Adrenal gland (tissue), 12 donors: ENCODE results near the gene MXRA8. TPM values are rescaled to one million over a fixed set of nuclear protein-coding genes. Genes with fewer than 3 reads are reported as not detected.

Experiments
- DNase-seq, 7 donors: peaks; one replicate each; pipeline ENCODE4 v3.0.0-alpha.2; 2019 to 2020
- H3K27ac ChIP-seq, 5 donors: fragments of 200-600 bp; sonication (generic) in 4 of 5; 1 replicate in 3 of 5; 2 replicates in 2 of 5; pipeline versions ENCODE4 v1.5.1 to v1.8.0; 2016 to 2020; ENCODE audit warnings: mild to moderate bottlenecking in 1 of 5
- H3K27me3 ChIP-seq: fragments of 200-600 bp; 2 replicates; pipeline ENCODE4 v1.8.0; 2021
- H3K36me3 ChIP-seq, 2 donors: fragments of 200-600 bp; replicated peaks in 1 of 2; 1 replicate in 1 of 2; 2 replicates in 1 of 2; pipeline versions ENCODE4 v1.5.1 to v1.8.0; 2018 to 2022
- H3K4me1 ChIP-seq, 2 donors: fragments of 200-600 bp; replicated peaks in 1 of 2; 1 replicate in 1 of 2; 2 replicates in 1 of 2; pipeline versions ENCODE4 v1.5.1 to v1.8.0; 2018 to 2021
- H3K4me3 ChIP-seq, 4 donors: fragments of 200-600 bp; sonication (generic) in 3 of 4; one replicate each; pipeline ENCODE4 v1.5.1; 2016 to 2018
- H3K9me3 ChIP-seq, 3 donors: fragments of 200-600 bp; sonication (generic) in 1 of 3; replicated peaks in 1 of 3; 1 replicate in 2 of 3; 2 replicates in 1 of 3; pipeline versions ENCODE4 v1.5.1 to v1.8.0; 2016 to 2021
- POLR2A ChIP-seq, 2 donors: fragments of 450-650 bp; IDR thresholded peaks; one replicate each; pipeline ENCODE4 v1.6.1; 2017; ENCODE audit warnings: antibody characterized with exemption in 2 of 2, mild to moderate bottlenecking in 2 of 2, moderate library complexity in 1 of 2
- WGBS, 4 donors: extraction: QIAGEN DNeasy Blood & Tissue Kit in 2 of 4; methylation state at CpG; one replicate each; pipeline versions ENCODE4 v1.1.5 to v1.1.7; 2013 to 2017; 5-methylcytosine and 5-hydroxymethylcytosine counted together
- intact Hi-C, 2 donors: fragments of 100-400 bp; cut with DNase I; formaldehyde crosslinking; loops; one replicate each; pipeline versions ENCODE4 v1.14.1 to v1.15.0; 2022 to 2023
- microRNA-seq, 3 donors: library from miRNA; unstranded; fragments of <30 nt; microRNA quantifications; one replicate each; pipeline ENCODE4, GENCODE V29; 2017 to 2020
- polyA plus RNA-seq, 3 donors: library from polyadenylated mRNA; stranded (reverse); fragments of 200-250 nt in 2 of 3; fragments of 350-450 nt in 1 of 3; fragmentation: Illumina TruSeq in 1 of 3; extraction: RNeasy Lipid Tissue Mini Kit (QIAGEN cat#74804) in 1 of 3; gene quantifications; one replicate each; pipeline ENCODE4 v1.2.3, GENCODE V29; 2013 to 2014
- total RNA-seq, 9 donors: library from RNA; depleted of rRNA in 4 of 9; stranded (reverse); fragments of >200 nt in 4 of 9; fragments of 120-200 nt in 1 of 9; fragmentation: NEBNext Ultra II Directional in 1 of 9; extraction: Animal tissue kit (Norgen Biotek cat#: 25700) in 1 of 9; gene quantifications; one replicate each; pipeline versions ENCODE4 v1.1.0 to v1.2.4, GENCODE V29; 2013 to 2023
- TF ChIP-seq, protein P1 (sequence below), 6 experiments: fragments of 450-650 bp in 4 of 6; fragments of 200-600 bp in 2 of 6; sonication (generic) in 1 of 6; IDR thresholded peaks; 1 replicate in 5 of 6; 2 replicates in 1 of 6; pipeline versions ENCODE4 v1.5.1 to v1.8.0; 2016 to 2021; ENCODE audit warnings: antibody characterized with exemption in 6 of 6, mild to moderate bottlenecking in 2 of 6, moderate library complexity in 1 of 6
- donor health status: healthy with polysubstance abuse.
- donor health status: Bipolar disorder and iron deficiency.
- donor health status: DM: yes; HTN: yes; CAD: no.
- donor health status: DM: no; HTN: no; CAD: no.
- donor health status: DM: no; HTN: no; CAD: no.
- donor health status: DM: yes; HTN: yes; CAD: no.

Gene MXRA8
- total and polyA plus RNA-seq, 12 donors, result 8.4 to 104 (median 46.6) TPM

DNA sequence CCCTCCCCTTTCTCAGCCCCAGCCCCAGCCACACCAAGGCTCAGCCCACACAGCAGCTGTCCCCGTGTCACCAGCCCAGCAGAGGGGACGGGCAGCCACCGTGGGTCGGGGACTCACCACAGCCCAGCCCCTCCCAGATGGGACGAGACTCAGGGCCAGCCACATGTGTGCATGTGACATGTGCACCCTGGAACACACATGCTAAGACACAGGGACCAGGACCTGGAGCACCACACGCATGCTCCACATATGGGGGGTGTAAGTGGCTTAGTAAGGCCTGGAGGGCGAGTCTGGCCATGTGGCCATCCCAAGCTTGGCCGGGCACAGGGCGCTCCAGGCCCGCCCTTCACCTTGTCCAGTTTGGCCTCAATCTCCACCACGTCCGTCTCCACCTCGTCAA lies 54.6 kb downstream of the MXRA8 start:
- no peak for TF ChIP-seq POLR2A (IDR thresholded peaks at IDR 0.05)
- TF ChIP-seq, protein P1, sequence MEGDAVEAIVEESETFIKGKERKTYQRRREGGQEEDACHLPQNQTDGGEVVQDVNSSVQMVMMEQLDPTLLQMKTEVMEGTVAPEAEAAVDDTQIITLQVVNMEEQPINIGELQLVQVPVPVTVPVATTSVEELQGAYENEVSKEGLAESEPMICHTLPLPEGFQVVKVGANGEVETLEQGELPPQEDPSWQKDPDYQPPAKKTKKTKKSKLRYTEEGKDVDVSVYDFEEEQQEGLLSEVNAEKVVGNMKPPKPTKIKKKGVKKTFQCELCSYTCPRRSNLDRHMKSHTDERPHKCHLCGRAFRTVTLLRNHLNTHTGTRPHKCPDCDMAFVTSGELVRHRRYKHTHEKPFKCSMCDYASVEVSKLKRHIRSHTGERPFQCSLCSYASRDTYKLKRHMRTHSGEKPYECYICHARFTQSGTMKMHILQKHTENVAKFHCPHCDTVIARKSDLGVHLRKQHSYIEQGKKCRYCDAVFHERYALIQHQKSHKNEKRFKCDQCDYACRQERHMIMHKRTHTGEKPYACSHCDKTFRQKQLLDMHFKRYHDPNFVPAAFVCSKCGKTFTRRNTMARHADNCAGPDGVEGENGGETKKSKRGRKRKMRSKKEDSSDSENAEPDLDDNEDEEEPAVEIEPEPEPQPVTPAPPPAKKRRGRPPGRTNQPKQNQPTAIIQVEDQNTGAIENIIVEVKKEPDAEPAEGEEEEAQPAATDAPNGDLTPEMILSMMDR (IDR thresholded peaks at IDR 0.05), result no peak
- intact Hi-C loops, result no loop called here
- Histone ChIP-seq H3K4me1 (peaks cover 32 to 34% of the 10 kb centered on the region in 2 donors), H3K4me3 (no peak overlapping the region), H3K9me3 (no peaks in the 10 kb centered on the region), H3K27ac (peak overlapping the region in 2 of 5 donors; percentile 87 to 93), H3K36me3 (no peaks in the 10 kb centered on the region), H3K27me3 (no peaks in the 10 kb centered on the region)
- no peak for DNase-seq
- WGBS, 4 donors, result 79 to 88% (median 83%) methylated on average over 5 to 13 of the region's 13 CpGs; no CpG with 5 or more reads in 1 of the 4 donors

DNA sequence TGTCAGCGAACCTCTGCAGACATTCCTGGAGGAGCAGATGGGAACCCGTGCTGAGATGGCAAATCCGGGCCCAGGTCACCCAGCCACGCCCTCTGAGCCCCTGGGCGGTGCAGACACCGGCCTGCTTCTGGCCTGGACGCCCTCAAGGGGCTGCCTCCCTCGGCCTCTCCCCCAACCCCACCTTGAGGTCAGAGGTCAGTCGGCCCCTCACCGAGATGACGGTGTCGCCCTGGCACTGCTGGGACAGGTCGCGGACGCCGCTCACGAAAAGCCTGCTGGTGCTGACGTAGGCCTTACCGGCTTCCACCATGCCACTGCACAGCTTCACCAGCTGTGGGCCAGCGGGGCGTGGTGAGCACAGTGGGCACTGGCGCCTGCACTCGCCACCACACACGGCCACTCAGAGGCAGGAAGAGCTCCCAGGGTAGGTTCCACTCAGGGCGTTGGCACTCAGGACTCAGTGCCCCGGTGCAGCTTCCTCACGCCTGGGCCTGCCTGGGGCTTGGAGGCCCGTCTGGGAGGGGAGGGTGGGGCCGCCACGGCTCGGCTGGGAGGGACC lies 55.3 kb downstream of the MXRA8 start:
- Histone ChIP-seq H3K4me3 (no peak overlapping the region), H3K36me3 (peaks cover 0 to under 1% of the 10 kb centered on the region in 2 donors), H3K4me1 (peaks cover 31 to 34% of the 10 kb centered on the region in 2 donors), H3K27me3 (no peaks in the 10 kb centered on the region), H3K27ac (no peak overlapping the region), H3K9me3 (no peaks in the 10 kb centered on the region)
- no peak for DNase-seq
- intact Hi-C loops, result no loop called here
- TF ChIP-seq, protein P1 (IDR thresholded peaks at IDR 0.05), result no peak
- TF ChIP-seq POLR2A (IDR thresholded peaks at IDR 0.05), result no peak
- WGBS, 4 donors, result 84 to 88% (median 86%) methylated on average over 17 to 31 of the region's 31 CpGs

Small RNAs within 50 kb of the gene (microRNA-seq; reads per million reads assigned to microRNA genes)
- gene MIR6727 (0 to 2.3 (median 0.57) reads per million in 3 donors), gene MIR6808 (0 to 0.57 (median 0.45) reads per million in 3 donors)

Other genes starting within 250 kb of the MXRA8 start
- gene C1orf159, start 242.5 kb downstream of the MXRA8 start, total RNA-seq, result 10 to 100 TPM in 5 of 9 donors, 1 to 10 TPM in 4; 5.4 to 17.3 (median 11.0) TPM
- gene C1orf159, start 242.5 kb downstream of the MXRA8 start, polyA plus RNA-seq, result 10 to 100 TPM in 2 of 3 donors, under 1 TPM in 1; 0.55 to 54.3 (median 25.5) TPM
- gene TTLL10, start 184.7 kb downstream of the MXRA8 start, total RNA-seq, result not detected
- under 1 TPM in 2 of 3 donors, not detected in 1; 0.32 to 0.44 TPM for gene TTLL10, start 184.7 kb downstream of the MXRA8 start, polyA plus RNA-seq
- gene TNFRSF18, start 152.0 kb downstream of the MXRA8 start, total RNA-seq, result under 1 TPM in 3 of 9 donors, not detected in 6; 0.27 to 0.90 (median 0.39) TPM
- 1 to 10 TPM in 1 of 3 donors, under 1 TPM in 1, not detected in 1; 0.64 to 1.5 TPM for gene TNFRSF18, start 152.0 kb downstream of the MXRA8 start, polyA plus RNA-seq
- 1 to 10 TPM in 4 of 9 donors, under 1 TPM in 4, not detected in 1; 0.32 to 2.7 (median 0.94) TPM for gene TNFRSF4, start 144.4 kb downstream of the MXRA8 start, total RNA-seq
- 1 to 10 TPM in 2 of 3 donors, not detected in 1; 4.7 to 6.9 TPM for gene TNFRSF4, start 144.4 kb downstream of the MXRA8 start, polyA plus RNA-seq
- 100 to 1,000 TPM in 8 of 9 donors, 10 to 100 TPM in 1; 49.4 to 221 (median 165) TPM for gene SDF4, start 126.6 kb downstream of the MXRA8 start, total RNA-seq
- 100 to 1,000 TPM; 129 to 131 (median 130) TPM for gene SDF4, start 126.6 kb downstream of the MXRA8 start, polyA plus RNA-seq
- gene B3GALT6, start 126.3 kb downstream of the MXRA8 start, total RNA-seq, result 10 to 100 TPM; 11.7 to 39.4 (median 19.7) TPM
- 10 to 100 TPM in 2 of 3 donors, 1 to 10 TPM in 1; 7.2 to 14.1 (median 10.3) TPM for gene B3GALT6, start 126.3 kb downstream of the MXRA8 start, polyA plus RNA-seq
- gene C1QTNF12, start 111.8 kb downstream of the MXRA8 start, total RNA-seq, result 1 to 10 TPM in 4 of 9 donors, under 1 TPM in 3, not detected in 2; 0.28 to 2.6 (median 1.1) TPM
- 1 to 10 TPM in 2 of 3 donors, not detected in 1; 3.0 to 4.3 TPM for gene C1QTNF12, start 111.8 kb downstream of the MXRA8 start, polyA plus RNA-seq
- 10 to 100 TPM; 30.1 to 56.1 (median 44.2) TPM for gene UBE2J2, start 84.7 kb downstream of the MXRA8 start, total RNA-seq
- 10 to 100 TPM; 49.8 to 74.4 (median 55.2) TPM for gene UBE2J2, start 84.7 kb downstream of the MXRA8 start, polyA plus RNA-seq
- gene SCNN1D, start 78.1 kb downstream of the MXRA8 start, total RNA-seq, result 10 to 100 TPM in 1 of 9 donors, 1 to 10 TPM in 8; 1.1 to 22.4 (median 3.7) TPM
- 10 to 100 TPM in 2 of 3 donors, under 1 TPM in 1; 0.18 to 53.6 (median 31.8) TPM for gene SCNN1D, start 78.1 kb downstream of the MXRA8 start, polyA plus RNA-seq
- gene ACAP3, start 50.6 kb downstream of the MXRA8 start, total RNA-seq, result 10 to 100 TPM; 18.1 to 81.5 (median 39.1) TPM
- gene ACAP3, start 50.6 kb downstream of the MXRA8 start, polyA plus RNA-seq, result 100 to 1,000 TPM in 2 of 3 donors, 1 to 10 TPM in 1; 5.0 to 385 (median 138) TPM
- gene PUSL1, start 50.0 kb downstream of the MXRA8 start, total RNA-seq, result 10 to 100 TPM; 13.8 to 43.8 (median 24.1) TPM
- 10 to 100 TPM in 2 of 3 donors, 1 to 10 TPM in 1; 2.5 to 43.4 (median 32.2) TPM for gene PUSL1, start 50.0 kb downstream of the MXRA8 start, polyA plus RNA-seq
- 100 to 1,000 TPM in 2 of 9 donors, 10 to 100 TPM in 7; 53.0 to 129 (median 68.3) TPM for gene INTS11, start 33.9 kb downstream of the MXRA8 start, total RNA-seq
- 100 to 1,000 TPM in 2 of 3 donors, 10 to 100 TPM in 1; 87.7 to 601 (median 316) TPM for gene INTS11, start 33.9 kb downstream of the MXRA8 start, polyA plus RNA-seq
- 10 to 100 TPM; 10.5 to 53.0 (median 30.4) TPM for gene CPTP, start 33.8 kb downstream of the MXRA8 start, total RNA-seq
- 10 to 100 TPM in 2 of 3 donors, 1 to 10 TPM in 1; 2.9 to 45.8 (median 27.5) TPM for gene CPTP, start 33.8 kb downstream of the MXRA8 start, polyA plus RNA-seq
- gene TAS1R3, start 27.3 kb downstream of the MXRA8 start, total RNA-seq, result under 1 TPM; 0.06 to 0.86 (median 0.52) TPM
- gene TAS1R3, start 27.3 kb downstream of the MXRA8 start, polyA plus RNA-seq, result under 1 TPM; 0.05 to 0.72 (median 0.61) TPM
- gene DVL1, start 9.1 kb downstream of the MXRA8 start, total RNA-seq, result 100 to 1,000 TPM in 3 of 9 donors, 10 to 100 TPM in 6; 55.8 to 137 (median 88.6) TPM
- 100 to 1,000 TPM in 2 of 3 donors, 1 to 10 TPM in 1; 4.0 to 279 (median 144) TPM for gene DVL1, start 9.1 kb downstream of the MXRA8 start, polyA plus RNA-seq
- gene AURKAIP1, start 16.7 kb upstream of the MXRA8 start, total RNA-seq, result 100 to 1,000 TPM in 8 of 9 donors, 10 to 100 TPM in 1; 89.6 to 260 (median 155) TPM
- gene AURKAIP1, start 16.7 kb upstream of the MXRA8 start, polyA plus RNA-seq, result 100 to 1,000 TPM in 2 of 3 donors, 10 to 100 TPM in 1; 44.2 to 317 (median 226) TPM
- gene CCNL2, start 40.8 kb upstream of the MXRA8 start, total RNA-seq, result 100 to 1,000 TPM in 7 of 9 donors, 10 to 100 TPM in 2; 53.4 to 264 (median 165) TPM
- 100 to 1,000 TPM in 2 of 3 donors, 10 to 100 TPM in 1; 65.2 to 893 (median 593) TPM for gene CCNL2, start 40.8 kb upstream of the MXRA8 start, polyA plus RNA-seq
- gene MRPL20, start 48.7 kb upstream of the MXRA8 start, total RNA-seq, result 100 to 1,000 TPM in 8 of 9 donors, 10 to 100 TPM in 1; 98.9 to 276 (median 160) TPM
- gene MRPL20, start 48.7 kb upstream of the MXRA8 start, polyA plus RNA-seq, result 100 to 1,000 TPM; 116 to 175 (median 134) TPM
- gene ANKRD65, start 62.7 kb upstream of the MXRA8 start, total RNA-seq, result 1 to 10 TPM in 5 of 9 donors, under 1 TPM in 4; 0.22 to 2.6 (median 1.4) TPM
- 1 to 10 TPM in 2 of 3 donors, under 1 TPM in 1; 0.53 to 3.4 (median 2.2) TPM for gene ANKRD65, start 62.7 kb upstream of the MXRA8 start, polyA plus RNA-seq
- 10 to 100 TPM in 8 of 9 donors, 1 to 10 TPM in 1; 4.7 to 49.0 (median 30.0) TPM for gene VWA1, start 77.1 kb upstream of the MXRA8 start, total RNA-seq
- gene VWA1, start 77.1 kb upstream of the MXRA8 start, polyA plus RNA-seq, result 10 to 100 TPM in 2 of 3 donors, under 1 TPM in 1; 0.99 to 39.3 (median 25.9) TPM
- 1 to 10 TPM in 2 of 9 donors, under 1 TPM in 4, not detected in 3; under 0.01 to 1.4 (median 0.52) TPM for gene ATAD3C, start 91.1 kb upstream of the MXRA8 start, total RNA-seq
- 1 to 10 TPM in 1 of 3 donors, under 1 TPM in 2; 0.09 to 1.2 (median 0.72) TPM for gene ATAD3C, start 91.1 kb upstream of the MXRA8 start, polyA plus RNA-seq
- gene ATAD3B, start 113.2 kb upstream of the MXRA8 start, total RNA-seq, result 10 to 100 TPM in 6 of 9 donors, 1 to 10 TPM in 3; 6.3 to 30.3 (median 11.2) TPM
- gene ATAD3B, start 113.2 kb upstream of the MXRA8 start, polyA plus RNA-seq, result 100 to 1,000 TPM in 1 of 3 donors, 10 to 100 TPM in 1, 1 to 10 TPM in 1; 5.3 to 109 (median 48.4) TPM
- 10 to 100 TPM; 16.9 to 46.3 (median 29.0) TPM for gene ATAD3A, start 153.6 kb upstream of the MXRA8 start, total RNA-seq
- gene ATAD3A, start 153.6 kb upstream of the MXRA8 start, polyA plus RNA-seq, result 10 to 100 TPM in 2 of 3 donors, 1 to 10 TPM in 1; 7.8 to 40.7 (median 25.1) TPM
- gene TMEM240, start 182.1 kb upstream of the MXRA8 start, total RNA-seq, result 1 to 10 TPM in 8 of 9 donors, under 1 TPM in 1; 0.95 to 7.0 (median 3.9) TPM
- 10 to 100 TPM in 1 of 3 donors, 1 to 10 TPM in 1, not detected in 1; 5.5 to 12.4 TPM for gene TMEM240, start 182.1 kb upstream of the MXRA8 start, polyA plus RNA-seq
- 100 to 1,000 TPM in 5 of 9 donors, 10 to 100 TPM in 4; 50.1 to 219 (median 107) TPM for gene SSU72, start 216.3 kb upstream of the MXRA8 start, total RNA-seq
- gene SSU72, start 216.3 kb upstream of the MXRA8 start, polyA plus RNA-seq, result 100 to 1,000 TPM in 2 of 3 donors, 10 to 100 TPM in 1; 84.2 to 132 (median 108) TPM
- 10 to 100 TPM in 8 of 9 donors, 1 to 10 TPM in 1; 9.4 to 73.6 (median 33.7) TPM for gene FNDC10, start 241.6 kb upstream of the MXRA8 start, total RNA-seq
- 10 to 100 TPM in 2 of 3 donors, 1 to 10 TPM in 1; 2.0 to 40.1 (median 39.7) TPM for gene FNDC10, start 241.6 kb upstream of the MXRA8 start, polyA plus RNA-seq